ENCODE measurements around the gene FZR1. TPM values are rescaled to one million over a fixed set of nuclear protein-coding genes. Genes with fewer than 3 reads are reported as not detected.

The FZR1 gene

Small RNAs within 50 kb of the gene (small RNA-seq; reads per million reads assigned to genes)
- not detected for gene AC005786.1
- not detected for gene RF00212
